Osteoblast (primary cell): ENCODE measurements around the gene PLXNC1. TPM values are rescaled to one million over a fixed set of nuclear protein-coding genes. Genes with fewer than 3 reads are reported as not detected.
A peak's percentile ranks its signal among the peaks of the same experiment; 100 is the strongest.

Source experiments
- DNase-seq: peaks from one replicate; pipeline ENCODE4 v3.0.0; 2011; ENCODE audit warnings: low spot score, mixed read lengths; ENCODE audit not compliant: insufficient read length; ENCODE audit errors: missing footprints
- H2AFZ ChIP-seq: 2 replicates; pipeline ENCODE4 v1.6.0; 2011; ENCODE audit warnings: mild to moderate bottlenecking, low read length
- H3K27ac ChIP-seq: 2 replicates; pipeline ENCODE4 v1.5.1; 2011; ENCODE audit warnings: mild to moderate bottlenecking, low read depth, low read length, moderate library complexity
- H3K27me3 ChIP-seq: 2 replicates; pipeline ENCODE4 v1.6.0; 2012; ENCODE audit warnings: mild to moderate bottlenecking, control low read depth, inconsistent platforms, low read length, moderate library complexity; ENCODE audit not compliant: insufficient read depth
- H3K36me3 ChIP-seq: 2 replicates; pipeline ENCODE4 v1.5.1; 2011; ENCODE audit warnings: mild to moderate bottlenecking, low read length, control low read depth, moderate library complexity; ENCODE audit not compliant: insufficient read depth
- H3K4me1 ChIP-seq: 2 replicates; pipeline ENCODE4 v1.5.1; 2011; ENCODE audit warnings: mild to moderate bottlenecking, low read length, control low read depth, moderate library complexity; ENCODE audit not compliant: insufficient read depth
- H3K4me2 ChIP-seq: 2 replicates; pipeline ENCODE4 v1.6.0; 2011; ENCODE audit warnings: mild to moderate bottlenecking, low read length; ENCODE audit not compliant: insufficient read depth
- H3K4me3 ChIP-seq: fragments of 200-600 bp; sonication (generic); 3 replicates; pipeline ENCODE4 v1.5.1; 2012; ENCODE audit warnings: mild to moderate bottlenecking, low read length, inconsistent platforms; ENCODE audit not compliant: insufficient read depth
- H3K79me2 ChIP-seq: 2 replicates; pipeline ENCODE4 v1.6.0; 2012; ENCODE audit warnings: mild to moderate bottlenecking, low read length, control low read depth, inconsistent platforms; ENCODE audit not compliant: insufficient read depth
- H3K9me3 ChIP-seq: 2 replicates; pipeline ENCODE4 v1.5.1; 2011; ENCODE audit warnings: low read depth, low read length, control low read depth
- H4K20me1 ChIP-seq: 2 replicates; pipeline ENCODE4 v1.6.0; 2012; ENCODE audit warnings: mild to moderate bottlenecking, low read length, control low read depth; ENCODE audit not compliant: insufficient read depth
- total RNA-seq: library from RNA; depleted of rRNA; stranded (reverse); fragments of >200 nt; gene quantifications from 2 replicates; pipeline ENCODE4 v1.2.3, GENCODE V29; 2012
- TF ChIP-seq, protein P1 (sequence below): IDR thresholded peaks from 2 replicates; pipeline ENCODE4 v1.5.1; 2011; ENCODE audit warnings: mild to moderate bottlenecking, low read depth, low read length, moderate library complexity; ENCODE audit errors: extremely low read depth

The PLXNC1 gene
- total RNA-seq, 1 donor = 3.3 TPM

DNA sequence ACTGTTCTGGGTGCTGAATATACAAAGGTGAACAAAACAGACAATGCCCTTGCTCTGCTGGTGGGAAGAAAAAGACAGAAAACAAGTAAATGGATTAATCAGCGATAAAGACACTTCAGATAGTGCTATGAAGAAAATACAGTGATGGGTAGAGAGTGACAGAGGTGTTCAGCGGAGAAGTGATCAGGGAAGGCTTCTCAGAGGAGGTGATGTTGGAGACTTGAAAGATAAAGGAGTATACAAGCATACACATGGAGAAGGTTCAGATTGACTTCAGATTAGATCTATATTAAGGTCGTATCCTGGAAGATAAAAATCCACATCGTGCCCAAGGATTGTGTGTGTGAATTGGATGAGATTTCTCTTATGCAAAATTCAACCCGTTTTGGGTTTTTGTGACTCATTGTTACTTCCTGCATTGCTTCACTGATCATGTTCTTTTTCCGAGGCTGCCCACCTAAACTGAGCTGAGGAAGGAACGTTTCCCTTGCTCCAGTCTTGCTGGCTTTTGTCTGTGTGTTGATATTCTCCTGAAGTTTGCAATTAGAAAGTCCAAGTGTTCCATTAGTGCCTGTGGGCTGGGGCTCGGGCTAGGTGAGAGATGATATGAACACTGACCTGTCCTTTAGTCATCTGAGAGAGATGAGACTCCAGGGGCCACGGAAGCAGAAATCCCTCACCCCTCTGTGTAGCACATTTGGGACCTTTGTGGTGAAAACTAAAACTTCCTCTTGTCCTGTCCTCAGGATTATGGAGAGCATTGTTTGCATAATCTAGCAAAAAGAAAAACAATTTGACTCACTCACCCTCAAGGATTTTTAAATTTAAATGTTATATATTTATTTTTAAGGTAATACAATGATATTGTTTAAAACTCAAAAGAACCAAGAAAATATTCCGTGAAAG lies 27.6 kb downstream of the PLXNC1 start:
- no peak for DNase-seq
- Histone ChIP-seq H3K4me1 (peaks cover 25% of the 10 kb centered on the region), H2AFZ (peak overlapping the region; percentile 66), H3K27me3 (no peaks in the 10 kb centered on the region), H4K20me1 (no peaks in the 10 kb centered on the region), H3K27ac (no peak overlapping the region), H3K9me3 (no peaks in the 10 kb centered on the region), H3K4me2 (peak overlapping the region; percentile 49), H3K79me2 (no peaks in the 10 kb centered on the region), H3K4me3 (peak overlapping the region; percentile 31), H3K36me3 (no peaks in the 10 kb centered on the region)
- TF ChIP-seq, protein P1, sequence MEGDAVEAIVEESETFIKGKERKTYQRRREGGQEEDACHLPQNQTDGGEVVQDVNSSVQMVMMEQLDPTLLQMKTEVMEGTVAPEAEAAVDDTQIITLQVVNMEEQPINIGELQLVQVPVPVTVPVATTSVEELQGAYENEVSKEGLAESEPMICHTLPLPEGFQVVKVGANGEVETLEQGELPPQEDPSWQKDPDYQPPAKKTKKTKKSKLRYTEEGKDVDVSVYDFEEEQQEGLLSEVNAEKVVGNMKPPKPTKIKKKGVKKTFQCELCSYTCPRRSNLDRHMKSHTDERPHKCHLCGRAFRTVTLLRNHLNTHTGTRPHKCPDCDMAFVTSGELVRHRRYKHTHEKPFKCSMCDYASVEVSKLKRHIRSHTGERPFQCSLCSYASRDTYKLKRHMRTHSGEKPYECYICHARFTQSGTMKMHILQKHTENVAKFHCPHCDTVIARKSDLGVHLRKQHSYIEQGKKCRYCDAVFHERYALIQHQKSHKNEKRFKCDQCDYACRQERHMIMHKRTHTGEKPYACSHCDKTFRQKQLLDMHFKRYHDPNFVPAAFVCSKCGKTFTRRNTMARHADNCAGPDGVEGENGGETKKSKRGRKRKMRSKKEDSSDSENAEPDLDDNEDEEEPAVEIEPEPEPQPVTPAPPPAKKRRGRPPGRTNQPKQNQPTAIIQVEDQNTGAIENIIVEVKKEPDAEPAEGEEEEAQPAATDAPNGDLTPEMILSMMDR = no peak

DNA sequence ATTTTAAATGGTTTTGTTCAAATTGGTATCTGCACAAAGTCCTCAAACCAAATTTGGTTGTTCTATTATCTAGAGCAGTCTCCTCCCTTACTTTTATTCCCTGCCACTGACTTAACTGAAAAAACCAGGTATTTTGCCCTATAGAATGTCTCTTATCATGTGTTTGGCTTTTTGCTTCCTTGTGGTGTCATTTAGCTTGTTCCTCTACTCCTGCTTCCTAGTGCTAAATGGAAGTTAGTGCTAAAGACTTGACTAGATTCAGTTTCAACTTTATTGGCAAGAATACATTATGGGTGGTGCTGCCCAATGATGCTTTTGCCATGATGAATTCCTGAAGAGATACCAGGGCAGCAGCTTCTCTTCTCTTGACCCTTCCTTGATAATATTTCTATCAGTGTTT lies 29.7 kb downstream of the PLXNC1 start:
- no peak for DNase-seq
- no peaks in the 10 kb centered on the region for H3K36me3 ChIP-seq
- H2AFZ ChIP-seq = no peak overlapping the region
- peaks cover 12% of the 10 kb centered on the region for H3K4me1 ChIP-seq
- H3K4me2 ChIP-seq = no peak overlapping the region
- no peak overlapping the region for H3K27ac ChIP-seq
- no peaks in the 10 kb centered on the region for H3K9me3 ChIP-seq
- peaks cover 2% of the 10 kb centered on the region for H3K27me3 ChIP-seq
- no peaks in the 10 kb centered on the region for H3K79me2 ChIP-seq
- TF ChIP-seq, protein P1 = no peak
- no peaks in the 10 kb centered on the region for H4K20me1 ChIP-seq
- no peak overlapping the region for H3K4me3 ChIP-seq

DNA sequence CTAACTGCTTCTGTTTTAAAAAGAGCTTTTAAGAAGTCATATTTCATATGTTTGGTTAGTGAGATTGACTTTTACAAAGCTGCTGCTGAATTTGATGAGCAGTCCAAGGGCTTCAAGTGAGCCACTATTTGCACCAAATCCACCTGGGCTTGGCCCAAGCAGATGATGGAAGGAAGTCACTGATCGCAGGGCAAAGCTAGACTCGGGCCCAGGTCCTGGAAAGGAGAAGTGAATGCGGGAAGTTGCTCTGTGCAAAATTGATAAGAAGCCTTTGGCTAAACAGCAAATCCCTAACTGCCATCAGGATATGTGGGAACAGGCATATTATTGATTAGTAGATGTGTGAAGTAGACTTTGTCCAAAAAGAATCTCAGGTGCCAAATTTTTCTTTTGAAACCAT lies 30.5 kb downstream of the PLXNC1 start:
- TF ChIP-seq, protein P1 = no peak
- Histone ChIP-seq H3K36me3 (no peaks in the 10 kb centered on the region), H4K20me1 (no peaks in the 10 kb centered on the region), H3K4me3 (no peak overlapping the region), H3K27ac (no peak overlapping the region), H3K4me2 (no peak overlapping the region), H3K79me2 (no peaks in the 10 kb centered on the region), H3K9me3 (no peaks in the 10 kb centered on the region), H3K27me3 (peaks cover 10% of the 10 kb centered on the region), H3K4me1 (peaks cover 9% of the 10 kb centered on the region), H2AFZ (no peak overlapping the region)
- DNase-seq = no peak

- Histone ChIP-seq H3K4me2 (no peak overlapping the region), H3K9me3 (no peaks in the 10 kb centered on the region), H3K27ac (no peak overlapping the region), H3K4me3 (no peak overlapping the region), H3K36me3 (no peaks in the 10 kb centered on the region), H4K20me1 (no peaks in the 10 kb centered on the region), H3K79me2 (no peaks in the 10 kb centered on the region), H2AFZ (no peak overlapping the region), H3K4me1 (peaks cover 9% of the 10 kb centered on the region), H3K27me3 (peaks cover 11% of the 10 kb centered on the region)
- TF ChIP-seq, protein P1 = no peak
- DNase-seq = no peak
These were observed 31.3 kb downstream of the PLXNC1 start for GRCh38 chr12:94179723-94180122.
